AG04449 (cell line): ENCODE data around the gene MTF2.

Experiments used
- CTCF ChIA-PET: fragments of 350-600 bp; formaldehyde crosslinking; extraction: SDS; loops from one replicate; lab custom pipeline; 2021; ENCODE audit warnings: antibody characterized with exemption; lab: Yijun Ruan, JAX
- POLR2A ChIA-PET: fragments of 400-600, 350-600 bp; formaldehyde crosslinking; extraction: SDS; loops from one replicate; lab custom pipeline; 2020; ENCODE audit warnings: antibody characterized with exemption, inconsistent platforms; lab: Yijun Ruan, JAX
- DNase-seq: peaks from one replicate; pipeline ENCODE4 v3.0.0-alpha.2; 2010; ENCODE audit warnings: low read depth, low spot score
- H3K4me3 ChIP-seq: 2 replicates; pipeline ENCODE4 v1.5.1; 2011; ENCODE audit warnings: low read depth, mild to moderate bottlenecking, control low read depth, low read length
- TF ChIP-seq, protein P1 (sequence below): IDR thresholded peaks from one replicate; pipeline ENCODE4 v1.5.1; 2011; ENCODE audit warnings: mild to moderate bottlenecking, moderate library complexity, low read length, control low read depth, inconsistent platforms; ENCODE audit not compliant: insufficient read depth; ENCODE audit errors: missing control alignments

Gene MTF2

DNA sequence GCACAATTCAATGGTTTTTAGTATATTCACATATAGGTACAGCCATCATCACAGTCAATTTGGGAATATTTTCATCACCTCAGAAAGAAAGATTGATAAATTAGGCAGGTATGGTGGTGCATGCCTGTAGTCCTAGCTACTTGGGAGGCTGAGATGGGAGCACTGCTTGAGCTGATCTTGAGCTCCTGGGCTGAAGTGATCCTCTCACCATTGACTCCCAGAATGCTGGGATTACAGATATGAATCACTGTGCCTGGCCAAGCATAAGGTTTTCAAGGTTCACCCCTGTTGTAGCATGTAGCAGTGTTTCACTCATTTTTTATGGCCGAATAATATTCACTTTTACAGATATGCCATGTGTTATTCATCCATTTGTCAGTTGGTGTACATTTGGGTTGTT lies 44.7 kb upstream of the MTF2 start:
- CTCF ChIA-PET, result interaction anchor here (1.0 to 2.8 kb wide), 3 partner anchors 11 to 40 kb away, joined by 3 to 9 read pairs (median 5); no protein-coding TSS in a partner anchor
- H3K4me3 ChIP-seq, result no peak overlapping the region
- POLR2A ChIA-PET, result no interaction called here
- TF ChIP-seq, protein P1, sequence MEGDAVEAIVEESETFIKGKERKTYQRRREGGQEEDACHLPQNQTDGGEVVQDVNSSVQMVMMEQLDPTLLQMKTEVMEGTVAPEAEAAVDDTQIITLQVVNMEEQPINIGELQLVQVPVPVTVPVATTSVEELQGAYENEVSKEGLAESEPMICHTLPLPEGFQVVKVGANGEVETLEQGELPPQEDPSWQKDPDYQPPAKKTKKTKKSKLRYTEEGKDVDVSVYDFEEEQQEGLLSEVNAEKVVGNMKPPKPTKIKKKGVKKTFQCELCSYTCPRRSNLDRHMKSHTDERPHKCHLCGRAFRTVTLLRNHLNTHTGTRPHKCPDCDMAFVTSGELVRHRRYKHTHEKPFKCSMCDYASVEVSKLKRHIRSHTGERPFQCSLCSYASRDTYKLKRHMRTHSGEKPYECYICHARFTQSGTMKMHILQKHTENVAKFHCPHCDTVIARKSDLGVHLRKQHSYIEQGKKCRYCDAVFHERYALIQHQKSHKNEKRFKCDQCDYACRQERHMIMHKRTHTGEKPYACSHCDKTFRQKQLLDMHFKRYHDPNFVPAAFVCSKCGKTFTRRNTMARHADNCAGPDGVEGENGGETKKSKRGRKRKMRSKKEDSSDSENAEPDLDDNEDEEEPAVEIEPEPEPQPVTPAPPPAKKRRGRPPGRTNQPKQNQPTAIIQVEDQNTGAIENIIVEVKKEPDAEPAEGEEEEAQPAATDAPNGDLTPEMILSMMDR, result no peak
- no peak for DNase-seq

DNA sequence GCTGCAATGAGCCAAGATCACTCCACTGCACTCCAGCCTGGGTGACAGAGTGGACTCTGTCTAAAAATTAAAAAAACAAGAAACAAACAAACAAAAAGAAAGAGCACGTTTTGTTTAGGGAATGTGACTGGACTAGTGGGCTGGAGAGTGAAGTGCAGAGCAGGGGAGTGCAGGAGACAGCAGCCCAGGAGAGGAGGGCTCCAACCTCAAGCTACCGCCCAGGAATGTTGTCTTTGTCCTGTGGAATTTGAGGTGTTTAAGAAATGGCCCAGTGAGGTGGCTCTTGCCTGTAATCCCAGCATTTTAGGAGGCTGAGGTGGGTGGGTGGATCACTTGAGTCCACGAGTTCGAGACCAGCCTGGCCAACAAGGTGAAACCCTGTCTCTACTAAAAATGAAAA lies 42.4 kb upstream of the MTF2 start:
- no peak overlapping the region for H3K4me3 ChIP-seq
- TF ChIP-seq, protein P1, result no peak
- ChIA-PET POLR2A (no interaction called here), CTCF (interaction anchor here (0.5 to 2.3 kb wide), 3 partner anchors 25 to 178 kb away, joined by 4 to 6 read pairs (median 4); no protein-coding TSS in a partner anchor)
- no peak for DNase-seq

DNA sequence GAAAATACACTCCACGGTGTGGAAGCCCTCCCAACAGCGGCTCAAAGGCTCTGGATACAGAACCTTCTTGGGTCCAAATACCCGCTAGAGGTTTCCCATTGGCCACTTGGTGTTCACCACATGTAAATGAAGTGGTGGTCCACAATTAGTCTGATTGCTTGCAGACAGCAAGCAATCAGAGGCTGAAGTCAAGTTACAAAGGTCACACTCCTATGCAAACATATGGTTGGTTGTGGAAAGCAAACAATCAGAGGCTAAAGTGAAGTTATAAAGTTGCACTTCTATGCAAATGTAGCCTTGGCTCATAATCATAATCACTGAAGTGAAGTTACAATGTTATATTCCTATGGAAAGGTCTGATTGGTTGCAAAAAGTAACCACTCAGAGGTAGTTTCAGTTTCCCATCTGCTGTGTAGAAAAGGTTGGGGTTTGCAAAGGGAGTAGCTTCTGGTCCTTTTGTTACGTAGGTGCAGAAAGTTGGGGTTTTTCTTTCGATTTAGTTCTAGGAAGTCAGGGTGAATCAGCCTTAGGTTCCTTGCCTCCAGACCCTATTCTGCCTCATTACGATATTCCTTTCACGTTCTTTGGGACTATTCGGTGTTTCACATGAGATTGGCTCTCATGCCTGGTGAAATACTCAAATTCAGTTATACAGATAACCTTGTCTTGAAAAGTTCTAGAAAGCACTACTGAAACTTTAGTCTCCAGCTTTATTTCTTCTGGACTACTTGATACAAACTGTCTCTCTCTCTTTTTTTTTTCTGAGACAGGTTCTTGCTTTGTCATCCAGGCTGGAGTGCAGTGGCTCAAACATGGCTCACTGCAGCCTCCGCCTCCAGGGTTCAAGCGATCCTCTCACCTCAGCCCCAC lies 36.7 kb upstream of the MTF2 start:
- TF ChIP-seq, protein P1, result no peak
- ChIA-PET CTCF (no interaction called here), POLR2A (interaction anchor here (0.6 kb wide), 1 partner anchor 955 kb away, joined by 4 read pairs; no protein-coding TSS in a partner anchor)
- H3K4me3 ChIP-seq, result no peak overlapping the region
- DNase-seq, result no peak

DNA sequence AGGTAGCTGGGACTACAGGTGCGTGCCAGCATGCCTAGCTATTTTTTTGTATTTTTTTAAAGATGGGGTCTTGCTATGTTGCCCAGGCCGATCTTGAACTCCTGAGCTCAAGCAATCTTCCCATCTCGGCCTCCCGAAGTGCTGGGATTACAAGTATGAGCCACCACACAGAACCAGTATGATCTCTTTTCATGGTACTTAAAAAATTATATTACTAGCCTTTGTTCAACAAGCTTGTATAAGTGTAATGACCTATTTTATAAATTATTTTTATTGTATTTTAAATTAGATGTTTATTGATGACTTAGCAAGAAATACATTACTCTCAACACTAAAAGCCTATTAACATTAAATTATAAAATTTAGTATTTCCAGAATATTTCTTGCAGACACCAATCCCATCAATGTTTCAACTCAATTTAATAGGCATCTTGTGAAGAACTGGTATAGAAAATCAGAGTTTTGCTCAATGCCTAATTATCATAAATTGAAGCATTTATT lies 36.0 kb upstream of the MTF2 start:
- DNase-seq, result no peak
- ChIA-PET CTCF (interaction anchor here (1.7 kb wide), 1 partner anchor 184 kb away, joined by 3 read pairs; no protein-coding TSS in a partner anchor), POLR2A (no interaction called here)
- no peak overlapping the region for H3K4me3 ChIP-seq
- TF ChIP-seq, protein P1, result no peak

DNA sequence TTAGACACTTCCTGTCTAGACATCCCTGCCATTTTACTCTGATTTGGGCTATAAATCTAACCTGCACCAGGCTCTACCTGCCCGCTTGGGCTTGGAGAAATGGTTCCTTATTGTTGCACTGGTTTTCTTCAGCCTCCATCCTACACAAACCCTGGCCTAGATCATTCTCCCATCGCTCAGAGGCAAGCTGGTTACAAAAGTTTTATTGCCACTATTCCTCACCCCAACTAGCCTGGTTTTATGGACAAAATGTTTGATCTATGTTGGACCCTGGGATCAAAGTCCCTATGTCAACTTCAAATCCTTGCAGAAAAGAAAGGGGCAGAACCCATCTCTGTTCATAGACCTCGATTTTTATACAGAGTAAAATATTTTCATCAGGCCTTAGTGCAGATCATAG lies 31.5 kb upstream of the MTF2 start:
- POLR2A ChIA-PET, result no interaction called here
- CTCF ChIA-PET, result no interaction called here

More for the DNA sequence above, 31.5 kb upstream of the MTF2 start:
- no peak for DNase-seq
- H3K4me3 ChIP-seq, result no peak overlapping the region
- TF ChIP-seq, protein P1, result no peak
